GM23338 (cell line): Measurements from ENCODE around the gene ANKRD11. TPM values are rescaled to one million over a fixed set of nuclear protein-coding genes. Genes with fewer than 3 reads are reported as not detected.
A peak's percentile ranks its signal among the peaks of the same experiment; 100 is the strongest.

ENCODE experiments used
- ATAC-seq: fragments of 200-7000 bp; cut with Tn5 transposase; 3 replicates; pipeline ENCODE4 v1.9.1; 2020
- DNase-seq: peaks from one replicate; pipeline ENCODE4 v3.0.0-alpha.2; 2015; ENCODE audit warnings: low spot score
- H2AFZ ChIP-seq: fragments of 200-600 bp; sonication (generic); 2 replicates; pipeline ENCODE4 v1.8.0; 2016; ENCODE audit warnings: antibody characterized with exemption, mild to moderate bottlenecking, moderate library complexity
- H3F3A ChIP-seq: fragments of 200-600 bp; sonication (generic); replicated peaks from 2 replicates; pipeline ENCODE4 v1.8.0; 2017; ENCODE audit warnings: antibody characterized with exemption, mixed run types, low read depth
- H3K27ac ChIP-seq: fragments of 200-600 bp; sonication (generic); 2 replicates; pipeline ENCODE4 v1.6.1; 2016; ENCODE audit warnings: low read depth
- H3K27me3 ChIP-seq: fragments of 200-600 bp; sonication (generic); 2 replicates; pipeline ENCODE4 v1.8.0; 2016; ENCODE audit warnings: mild to moderate bottlenecking, mixed run types, moderate library complexity; ENCODE audit not compliant: insufficient read depth
- H3K36me3 ChIP-seq: fragments of 200-600 bp; sonication (generic); 2 replicates; pipeline ENCODE4 v1.8.0; 2016; ENCODE audit warnings: mild to moderate bottlenecking; ENCODE audit not compliant: insufficient read depth
- H3K4me1 ChIP-seq: fragments of 200-600 bp; sonication (generic); 2 replicates; pipeline ENCODE4 v1.8.0; 2016; ENCODE audit warnings: mild to moderate bottlenecking, moderate library complexity; ENCODE audit not compliant: insufficient read depth
- H3K4me2 ChIP-seq: fragments of 200-600 bp; sonication (generic); 2 replicates; pipeline ENCODE4 v1.7.1; 2017; ENCODE audit warnings: mixed run types
- H3K4me3 ChIP-seq: fragments of 200-600 bp; sonication (generic); 2 replicates; pipeline ENCODE4 v1.6.1; 2016; ENCODE audit warnings: mixed run types
- H3K79me2 ChIP-seq: fragments of 200-600 bp; sonication (generic); replicated peaks from 2 replicates; pipeline ENCODE4 v1.8.0; 2017; ENCODE audit warnings: mild to moderate bottlenecking; ENCODE audit not compliant: insufficient read depth
- H3K9me2 ChIP-seq: fragments of 200-600 bp; sonication (generic); 2 replicates; pipeline ENCODE4 v1.8.0; 2017; ENCODE audit not compliant: insufficient read depth
- H4K20me1 ChIP-seq: fragments of 200-600 bp; sonication (generic); replicated peaks from 2 replicates; pipeline ENCODE4 v1.8.0; 2017; ENCODE audit warnings: mild to moderate bottlenecking; ENCODE audit not compliant: insufficient read depth
- H3K27ac Mint-ChIP-seq: 2 replicates; pipeline ENCODE4 v1.8.0; 2020; ENCODE audit warnings: inconsistent platforms, mild to moderate bottlenecking, moderate library complexity, mixed read lengths
- H3K27me3 Mint-ChIP-seq: 3 replicates; pipeline ENCODE4 v1.8.0; 2022; ENCODE audit warnings: low read depth, mild to moderate bottlenecking, moderate library complexity, mixed read lengths, inconsistent platforms; ENCODE audit not compliant: insufficient read depth, poor library complexity
- H3K36me3 Mint-ChIP-seq: 3 replicates; pipeline ENCODE4 v1.8.0; 2021; ENCODE audit warnings: low read depth, mild to moderate bottlenecking, inconsistent platforms, moderate library complexity, mixed read lengths
- H3K4me1 Mint-ChIP-seq: 3 replicates; pipeline ENCODE4 v1.8.0; 2020; ENCODE audit warnings: mild to moderate bottlenecking, inconsistent platforms, mixed read lengths
- H3K4me3 Mint-ChIP-seq: 3 replicates; pipeline ENCODE4 v1.8.0; 2021; ENCODE audit warnings: moderate library complexity, mild to moderate bottlenecking, inconsistent platforms, mixed read lengths
- H3K9me3 Mint-ChIP-seq: 3 replicates; pipeline ENCODE4 v1.8.0; 2020; ENCODE audit warnings: moderate library complexity, mild to moderate bottlenecking, inconsistent platforms, mixed read lengths
- ZNF331 ChIP-seq: fragments of 250-450 bp; sonication (Bioruptor Pico); IDR thresholded peaks from 2 replicates; pipeline ENCODE4 v1.5.0; 2020; ENCODE audit warnings: low read depth, mild to moderate bottlenecking, moderate library complexity
- polyA plus RNA-seq: library from polyadenylated mRNA; unstranded; fragments of >200 nt; fragmentation: Nextera tagmentation; extraction: Ambion mirVana; gene quantifications from 2 replicates; pipeline ENCODE4 v1.2.1, GENCODE V29; 2016
- total RNA-seq: library from RNA; depleted of rRNA; stranded (reverse); fragments of >200 nt; shearing (Covaris generic); gene quantifications from 2 replicates; pipeline ENCODE4 v1.2.3, GENCODE V29; 2014
- TF ChIP-seq, protein P1 (sequence below): IDR thresholded peaks from one replicate; pipeline ENCODE4 v1.6.1; 2018; ENCODE audit warnings: antibody characterized with exemption; ENCODE audit not compliant: unreplicated experiment
- TF ChIP-seq, protein P2 (sequence below): IDR thresholded peaks from 2 replicates; pipeline ENCODE4 v1.6.1; 2016; ENCODE audit warnings: antibody characterized with exemption
- TF ChIP-seq, protein P3 (sequence below): fragments of 250-450 bp; sonication (Bioruptor Pico); IDR thresholded peaks from 2 replicates; pipeline ENCODE4 v1.5.0; 2020; ENCODE audit warnings: mild to moderate bottlenecking, moderate library complexity

Gene ANKRD11
- total and polyA plus RNA-seq, 2 experiments from 2014 or later, result 130 to 159 TPM

DNA sequence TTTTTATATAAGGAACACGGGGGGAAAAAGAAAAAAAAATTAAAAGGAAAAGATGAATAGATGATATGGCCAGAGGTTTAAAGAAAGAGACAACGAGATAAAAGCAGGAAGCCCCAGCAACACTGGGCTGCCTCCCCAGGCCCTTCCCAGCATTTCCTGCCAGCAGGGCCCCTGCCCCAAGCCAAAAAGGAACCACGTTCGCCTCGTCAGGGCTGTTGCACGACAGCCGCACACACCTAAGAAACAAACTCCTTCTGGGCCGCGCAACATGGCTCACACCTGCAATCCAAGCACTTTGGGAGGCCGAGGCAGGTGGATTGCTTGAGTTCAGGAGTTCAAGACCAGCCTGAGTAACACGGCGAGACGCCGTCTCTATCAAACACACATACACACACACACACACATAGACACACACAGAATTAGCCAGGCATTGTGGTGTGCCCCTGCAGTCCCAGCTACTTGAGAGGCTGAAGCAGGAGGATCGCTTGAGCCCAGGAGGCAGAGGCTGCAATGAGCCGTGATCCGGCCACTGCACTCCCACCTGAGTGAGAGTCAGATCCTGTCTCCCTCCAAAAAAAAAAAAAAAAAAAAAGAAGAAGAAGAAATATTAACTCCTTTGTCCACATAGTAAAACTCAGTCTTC is 83.0 kb downstream of the ANKRD11 start (continued):
- no peak for TF ChIP-seq ZNF331 (CRISPR knock-in tag)

DNA sequence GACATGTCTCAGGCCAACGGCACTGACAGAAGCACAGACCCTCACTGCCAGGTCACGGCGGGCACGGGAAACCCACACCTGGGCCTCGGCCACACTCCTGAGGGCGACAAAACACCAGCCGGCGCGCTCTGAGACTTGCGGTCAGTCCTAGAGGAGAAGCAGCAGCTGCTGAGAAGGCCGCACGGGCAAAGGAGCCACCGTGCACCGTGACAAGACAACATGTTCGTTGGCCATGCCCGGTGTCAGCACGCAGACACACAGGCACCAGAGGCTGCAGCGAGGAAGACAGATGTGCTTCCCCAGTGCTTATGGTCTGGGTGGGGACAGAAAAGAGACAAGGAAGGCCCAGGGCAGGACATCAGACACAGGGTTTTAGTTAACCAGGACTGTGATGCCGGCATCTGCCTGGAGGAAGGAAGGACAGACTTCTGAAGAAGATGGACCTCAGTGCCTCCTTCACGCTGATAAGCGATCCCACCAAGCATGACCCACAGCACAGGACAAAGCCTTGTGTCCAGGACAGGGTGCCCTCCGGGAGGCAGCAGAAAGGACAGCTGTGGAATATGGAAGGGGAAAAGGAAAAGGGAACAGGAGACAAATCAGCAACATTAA is 84.0 kb downstream of the ANKRD11 start:
- Histone ChIP-seq H2AFZ (no peak overlapping the region), H3K79me2 (peaks cover 100% of the 10 kb centered on the region), H3K27me3 (no peaks in the 10 kb centered on the region), H3K4me2 (peak overlapping the region; percentile 70; the same call in 1 of the 2 replicates), H3F3A (no peaks in the 10 kb centered on the region; the same call in 1 of the 2 replicates), H3K36me3 (no peaks in the 10 kb centered on the region), H3K27ac (peak overlapping the region; percentile 81), H3K4me3 (no peak overlapping the region), H3K4me1 (peaks cover 84% of the 10 kb centered on the region), H4K20me1 (peaks cover 94% of the 10 kb centered on the region), H3K9me2 (no peaks in the 10 kb centered on the region)
- ATAC-seq (no peak), DNase-seq (no peak)
- H3K4me3 Mint-ChIP-seq, result peak overlapping the region; percentile 33; the same call in 2 of the 3 replicates
- peaks cover 91% of the 10 kb centered on the region for H3K4me1 Mint-ChIP-seq
- H3K27me3 Mint-ChIP-seq, result peaks cover 28% of the 10 kb centered on the region
- no peaks in the 10 kb centered on the region for H3K9me3 Mint-ChIP-seq
- H3K27ac Mint-ChIP-seq, result peak overlapping the region; percentile 70
- H3K36me3 Mint-ChIP-seq, result peaks cover 3% of the 10 kb centered on the region; the same call in 2 of the 3 replicates
- TF ChIP-seq, protein P1, sequence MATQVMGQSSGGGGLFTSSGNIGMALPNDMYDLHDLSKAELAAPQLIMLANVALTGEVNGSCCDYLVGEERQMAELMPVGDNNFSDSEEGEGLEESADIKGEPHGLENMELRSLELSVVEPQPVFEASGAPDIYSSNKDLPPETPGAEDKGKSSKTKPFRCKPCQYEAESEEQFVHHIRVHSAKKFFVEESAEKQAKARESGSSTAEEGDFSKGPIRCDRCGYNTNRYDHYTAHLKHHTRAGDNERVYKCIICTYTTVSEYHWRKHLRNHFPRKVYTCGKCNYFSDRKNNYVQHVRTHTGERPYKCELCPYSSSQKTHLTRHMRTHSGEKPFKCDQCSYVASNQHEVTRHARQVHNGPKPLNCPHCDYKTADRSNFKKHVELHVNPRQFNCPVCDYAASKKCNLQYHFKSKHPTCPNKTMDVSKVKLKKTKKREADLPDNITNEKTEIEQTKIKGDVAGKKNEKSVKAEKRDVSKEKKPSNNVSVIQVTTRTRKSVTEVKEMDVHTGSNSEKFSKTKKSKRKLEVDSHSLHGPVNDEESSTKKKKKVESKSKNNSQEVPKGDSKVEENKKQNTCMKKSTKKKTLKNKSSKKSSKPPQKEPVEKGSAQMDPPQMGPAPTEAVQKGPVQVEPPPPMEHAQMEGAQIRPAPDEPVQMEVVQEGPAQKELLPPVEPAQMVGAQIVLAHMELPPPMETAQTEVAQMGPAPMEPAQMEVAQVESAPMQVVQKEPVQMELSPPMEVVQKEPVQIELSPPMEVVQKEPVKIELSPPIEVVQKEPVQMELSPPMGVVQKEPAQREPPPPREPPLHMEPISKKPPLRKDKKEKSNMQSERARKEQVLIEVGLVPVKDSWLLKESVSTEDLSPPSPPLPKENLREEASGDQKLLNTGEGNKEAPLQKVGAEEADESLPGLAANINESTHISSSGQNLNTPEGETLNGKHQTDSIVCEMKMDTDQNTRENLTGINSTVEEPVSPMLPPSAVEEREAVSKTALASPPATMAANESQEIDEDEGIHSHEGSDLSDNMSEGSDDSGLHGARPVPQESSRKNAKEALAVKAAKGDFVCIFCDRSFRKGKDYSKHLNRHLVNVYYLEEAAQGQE, result no peak
- TF ChIP-seq, protein P2, sequence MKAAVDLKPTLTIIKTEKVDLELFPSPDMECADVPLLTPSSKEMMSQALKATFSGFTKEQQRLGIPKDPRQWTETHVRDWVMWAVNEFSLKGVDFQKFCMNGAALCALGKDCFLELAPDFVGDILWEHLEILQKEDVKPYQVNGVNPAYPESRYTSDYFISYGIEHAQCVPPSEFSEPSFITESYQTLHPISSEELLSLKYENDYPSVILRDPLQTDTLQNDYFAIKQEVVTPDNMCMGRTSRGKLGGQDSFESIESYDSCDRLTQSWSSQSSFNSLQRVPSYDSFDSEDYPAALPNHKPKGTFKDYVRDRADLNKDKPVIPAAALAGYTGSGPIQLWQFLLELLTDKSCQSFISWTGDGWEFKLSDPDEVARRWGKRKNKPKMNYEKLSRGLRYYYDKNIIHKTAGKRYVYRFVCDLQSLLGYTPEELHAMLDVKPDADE, result no peak
- TF ChIP-seq, protein P3, sequence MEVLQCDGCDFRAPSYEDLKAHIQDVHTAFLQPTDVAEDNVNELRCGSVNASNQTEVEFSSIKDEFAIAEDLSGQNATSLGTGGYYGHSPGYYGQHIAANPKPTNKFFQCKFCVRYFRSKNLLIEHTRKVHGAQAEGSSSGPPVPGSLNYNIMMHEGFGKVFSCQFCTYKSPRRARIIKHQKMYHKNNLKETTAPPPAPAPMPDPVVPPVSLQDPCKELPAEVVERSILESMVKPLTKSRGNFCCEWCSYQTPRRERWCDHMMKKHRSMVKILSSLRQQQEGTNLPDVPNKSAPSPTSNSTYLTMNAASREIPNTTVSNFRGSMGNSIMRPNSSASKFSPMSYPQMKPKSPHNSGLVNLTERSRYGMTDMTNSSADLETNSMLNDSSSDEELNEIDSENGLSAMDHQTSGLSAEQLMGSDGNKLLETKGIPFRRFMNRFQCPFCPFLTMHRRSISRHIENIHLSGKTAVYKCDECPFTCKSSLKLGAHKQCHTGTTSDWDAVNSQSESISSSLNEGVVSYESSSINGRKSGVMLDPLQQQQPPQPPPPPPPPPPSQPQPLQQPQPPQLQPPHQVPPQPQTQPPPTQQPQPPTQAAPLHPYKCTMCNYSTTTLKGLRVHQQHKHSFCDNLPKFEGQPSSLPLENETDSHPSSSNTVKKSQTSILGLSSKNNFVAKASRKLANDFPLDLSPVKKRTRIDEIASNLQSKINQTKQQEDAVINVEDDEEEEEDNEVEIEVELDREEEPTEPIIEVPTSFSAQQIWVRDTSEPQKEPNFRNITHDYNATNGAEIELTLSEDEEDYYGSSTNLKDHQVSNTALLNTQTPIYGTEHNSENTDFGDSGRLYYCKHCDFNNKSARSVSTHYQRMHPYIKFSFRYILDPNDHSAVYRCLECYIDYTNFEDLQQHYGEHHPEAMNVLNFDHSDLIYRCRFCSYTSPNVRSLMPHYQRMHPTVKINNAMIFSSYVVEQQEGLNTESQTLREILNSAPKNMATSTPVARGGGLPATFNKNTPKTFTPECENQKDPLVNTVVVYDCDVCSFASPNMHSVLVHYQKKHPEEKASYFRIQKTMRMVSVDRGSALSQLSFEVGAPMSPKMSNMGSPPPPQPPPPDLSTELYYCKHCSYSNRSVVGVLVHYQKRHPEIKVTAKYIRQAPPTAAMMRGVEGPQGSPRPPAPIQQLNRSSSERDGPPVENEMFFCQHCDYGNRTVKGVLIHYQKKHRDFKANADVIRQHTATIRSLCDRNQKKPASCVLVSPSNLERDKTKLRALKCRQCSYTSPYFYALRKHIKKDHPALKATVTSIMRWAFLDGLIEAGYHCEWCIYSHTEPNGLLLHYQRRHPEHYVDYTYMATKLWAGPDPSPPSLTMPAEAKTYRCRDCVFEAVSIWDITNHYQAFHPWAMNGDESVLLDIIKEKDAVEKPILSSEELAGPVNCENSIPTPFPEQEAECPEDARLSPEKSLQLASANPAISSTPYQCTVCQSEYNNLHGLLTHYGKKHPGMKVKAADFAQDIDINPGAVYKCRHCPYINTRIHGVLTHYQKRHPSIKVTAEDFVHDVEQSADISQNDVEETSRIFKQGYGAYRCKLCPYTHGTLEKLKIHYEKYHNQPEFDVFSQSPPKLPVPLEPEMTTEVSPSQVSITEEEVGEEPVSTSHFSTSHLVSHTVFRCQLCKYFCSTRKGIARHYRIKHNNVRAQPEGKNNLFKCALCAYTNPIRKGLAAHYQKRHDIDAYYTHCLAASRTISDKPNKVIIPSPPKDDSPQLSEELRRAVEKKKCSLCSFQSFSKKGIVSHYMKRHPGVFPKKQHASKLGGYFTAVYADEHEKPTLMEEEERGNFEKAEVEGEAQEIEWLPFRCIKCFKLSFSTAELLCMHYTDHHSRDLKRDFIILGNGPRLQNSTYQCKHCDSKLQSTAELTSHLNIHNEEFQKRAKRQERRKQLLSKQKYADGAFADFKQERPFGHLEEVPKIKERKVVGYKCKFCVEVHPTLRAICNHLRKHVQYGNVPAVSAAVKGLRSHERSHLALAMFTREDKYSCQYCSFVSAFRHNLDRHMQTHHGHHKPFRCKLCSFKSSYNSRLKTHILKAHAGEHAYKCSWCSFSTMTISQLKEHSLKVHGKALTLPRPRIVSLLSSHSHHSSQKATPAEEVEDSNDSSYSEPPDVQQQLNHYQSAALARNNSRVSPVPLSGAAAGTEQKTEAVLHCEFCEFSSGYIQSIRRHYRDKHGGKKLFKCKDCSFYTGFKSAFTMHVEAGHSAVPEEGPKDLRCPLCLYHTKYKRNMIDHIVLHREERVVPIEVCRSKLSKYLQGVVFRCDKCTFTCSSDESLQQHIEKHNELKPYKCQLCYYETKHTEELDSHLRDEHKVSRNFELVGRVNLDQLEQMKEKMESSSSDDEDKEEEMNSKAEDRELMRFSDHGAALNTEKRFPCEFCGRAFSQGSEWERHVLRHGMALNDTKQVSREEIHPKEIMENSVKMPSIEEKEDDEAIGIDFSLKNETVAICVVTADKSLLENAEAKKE (CRISPR knock-in tag), result no peak
